ENCODE measurements around the gene RER1. TPM values are rescaled to one million over a fixed set of nuclear protein-coding genes. Genes with fewer than 3 reads are reported as not detected.

RER1 gene
- total RNA-seq, 1 donor = 98.1 TPM

- TF ChIP-seq CTCF (IDR thresholded peaks at IDR 0.05; ENCODE audit: insufficient read depth, low read length) = no peak
- DNase-seq (ENCODE audit: low read depth) = no peak
- no peak overlapping the region for H3K4me3 ChIP-seq (ENCODE audit: low read depth, low read length)
Measured at GRCh38 chr1:2433936-2434655, 42.5 kb downstream of the RER1 start.

GRCh38 chr1:2435091-2435490 is 43.5 kb downstream of the RER1 start:
- no peak for DNase-seq (ENCODE audit: low read depth)
- no peak overlapping the region for H3K4me3 ChIP-seq (ENCODE audit: low read depth, low read length)
- no peak for TF ChIP-seq CTCF (IDR thresholded peaks at IDR 0.05; ENCODE audit: insufficient read depth, low read length)

GRCh38 chr1:2435746-2436355 is 44.2 kb downstream of the RER1 start:
- no peak for DNase-seq (ENCODE audit: low read depth)
- no peak overlapping the region for H3K4me3 ChIP-seq (ENCODE audit: low read depth, low read length)
- no peak for TF ChIP-seq CTCF (IDR thresholded peaks at IDR 0.05; ENCODE audit: insufficient read depth, low read length)

- no peak for DNase-seq (ENCODE audit: low read depth)
- no peak for TF ChIP-seq CTCF (IDR thresholded peaks at IDR 0.05; ENCODE audit: insufficient read depth, low read length)
- H3K4me3 ChIP-seq (ENCODE audit: low read depth, low read length) = no peak overlapping the region
Measured at GRCh38 chr1:2436876-2437275, 45.2 kb downstream of the RER1 start.

GRCh38 chr1:2437617-2438016 is 46.0 kb downstream of the RER1 start:
- DNase-seq (ENCODE audit: low read depth) = no peak
- no peak for TF ChIP-seq CTCF (IDR thresholded peaks at IDR 0.05; ENCODE audit: insufficient read depth, low read length)
- no peak overlapping the region for H3K4me3 ChIP-seq (ENCODE audit: low read depth, low read length)

GRCh38 chr1:2438038-2438437 is 46.4 kb downstream of the RER1 start:
- TF ChIP-seq CTCF (IDR thresholded peaks at IDR 0.05; ENCODE audit: insufficient read depth, low read length) = no peak
- no peak overlapping the region for H3K4me3 ChIP-seq (ENCODE audit: low read depth, low read length)
- no peak for DNase-seq (ENCODE audit: low read depth)
